Astrocyte of the spinal cord (primary cell): ENCODE results near the gene PROB1.
"Not testable (repeated sequence)": the region's sequence is repeated elsewhere in the genome, so short reads cannot be mapped to it uniquely, and the experiment has no call there.

ENCODE experiments used
- DNase-seq: peaks from one replicate; pipeline ENCODE4 v3.0.0; 2011; ENCODE audit warnings: low read depth, low spot score
- H3K4me3 ChIP-seq: 2 replicates; pipeline ENCODE4 v1.5.1; 2011; ENCODE audit warnings: low read depth, mild to moderate bottlenecking, low read length, moderate library complexity
- in situ Hi-C: cut with HindIII; loops from 2 replicates; pipeline ENCODE4 v1.10.0; 2017; ENCODE audit warnings: low sequenced_read_pairs
- TF ChIP-seq, protein P1 (sequence below): IDR thresholded peaks from 2 replicates; pipeline ENCODE4 v1.5.1; 2012; ENCODE audit warnings: low read depth, mild to moderate bottlenecking, low read length, inconsistent platforms

The PROB1 gene

DNA sequence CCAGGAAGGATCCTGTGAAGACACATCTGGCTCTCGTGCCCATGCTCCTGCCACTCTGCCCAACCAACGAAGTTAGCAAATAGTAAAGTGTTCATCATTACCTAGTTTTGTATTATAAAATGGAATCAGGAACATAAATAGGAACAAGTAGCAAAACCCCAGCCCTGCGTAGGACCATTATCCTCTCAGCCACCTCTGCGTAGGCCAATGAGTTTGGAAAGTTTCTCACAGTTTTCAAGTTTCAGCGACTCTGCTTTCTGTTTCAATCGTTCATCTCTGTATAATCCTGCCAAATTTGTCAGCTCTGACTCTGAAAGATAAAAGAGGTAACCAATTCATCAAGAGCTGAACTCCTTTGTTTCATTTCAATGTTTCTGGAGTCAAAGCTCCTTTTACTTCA is 19.1 kb upstream of the PROB1 start:
- no peak overlapping the region for H3K4me3 ChIP-seq
- no peak for DNase-seq
- TF ChIP-seq, protein P1, sequence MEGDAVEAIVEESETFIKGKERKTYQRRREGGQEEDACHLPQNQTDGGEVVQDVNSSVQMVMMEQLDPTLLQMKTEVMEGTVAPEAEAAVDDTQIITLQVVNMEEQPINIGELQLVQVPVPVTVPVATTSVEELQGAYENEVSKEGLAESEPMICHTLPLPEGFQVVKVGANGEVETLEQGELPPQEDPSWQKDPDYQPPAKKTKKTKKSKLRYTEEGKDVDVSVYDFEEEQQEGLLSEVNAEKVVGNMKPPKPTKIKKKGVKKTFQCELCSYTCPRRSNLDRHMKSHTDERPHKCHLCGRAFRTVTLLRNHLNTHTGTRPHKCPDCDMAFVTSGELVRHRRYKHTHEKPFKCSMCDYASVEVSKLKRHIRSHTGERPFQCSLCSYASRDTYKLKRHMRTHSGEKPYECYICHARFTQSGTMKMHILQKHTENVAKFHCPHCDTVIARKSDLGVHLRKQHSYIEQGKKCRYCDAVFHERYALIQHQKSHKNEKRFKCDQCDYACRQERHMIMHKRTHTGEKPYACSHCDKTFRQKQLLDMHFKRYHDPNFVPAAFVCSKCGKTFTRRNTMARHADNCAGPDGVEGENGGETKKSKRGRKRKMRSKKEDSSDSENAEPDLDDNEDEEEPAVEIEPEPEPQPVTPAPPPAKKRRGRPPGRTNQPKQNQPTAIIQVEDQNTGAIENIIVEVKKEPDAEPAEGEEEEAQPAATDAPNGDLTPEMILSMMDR = no peak
- in situ Hi-C loops = loop anchor here (25.0 kb wide), 1 partner anchor 98 kb away; no protein-coding TSS in a partner anchor

DNA sequence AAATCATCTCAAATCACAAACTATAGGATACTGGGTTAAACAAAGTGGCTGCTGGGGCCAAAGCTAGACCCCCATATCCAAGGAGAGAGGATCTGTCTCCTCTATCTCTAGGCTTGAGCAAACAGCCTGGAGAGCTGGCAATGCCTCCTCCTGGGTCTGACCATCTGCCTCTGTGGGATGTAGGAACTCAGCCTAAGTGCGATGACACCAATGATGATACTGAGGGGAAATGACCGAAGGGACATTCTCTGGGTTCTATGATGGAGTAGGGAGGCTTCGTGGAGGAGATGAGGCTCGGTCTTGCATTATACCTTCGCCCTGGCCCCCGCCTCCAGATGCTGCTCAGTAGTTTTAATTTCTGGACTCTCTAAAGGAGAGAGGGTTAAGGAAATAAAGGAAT is 18.2 kb upstream of the PROB1 start:
- no peak overlapping the region for H3K4me3 ChIP-seq
- in situ Hi-C loops = loop anchor here (25.0 kb wide), 1 partner anchor 99 kb away; no protein-coding TSS in a partner anchor
- no peak for DNase-seq
- TF ChIP-seq, protein P1 = no peak

DNA sequence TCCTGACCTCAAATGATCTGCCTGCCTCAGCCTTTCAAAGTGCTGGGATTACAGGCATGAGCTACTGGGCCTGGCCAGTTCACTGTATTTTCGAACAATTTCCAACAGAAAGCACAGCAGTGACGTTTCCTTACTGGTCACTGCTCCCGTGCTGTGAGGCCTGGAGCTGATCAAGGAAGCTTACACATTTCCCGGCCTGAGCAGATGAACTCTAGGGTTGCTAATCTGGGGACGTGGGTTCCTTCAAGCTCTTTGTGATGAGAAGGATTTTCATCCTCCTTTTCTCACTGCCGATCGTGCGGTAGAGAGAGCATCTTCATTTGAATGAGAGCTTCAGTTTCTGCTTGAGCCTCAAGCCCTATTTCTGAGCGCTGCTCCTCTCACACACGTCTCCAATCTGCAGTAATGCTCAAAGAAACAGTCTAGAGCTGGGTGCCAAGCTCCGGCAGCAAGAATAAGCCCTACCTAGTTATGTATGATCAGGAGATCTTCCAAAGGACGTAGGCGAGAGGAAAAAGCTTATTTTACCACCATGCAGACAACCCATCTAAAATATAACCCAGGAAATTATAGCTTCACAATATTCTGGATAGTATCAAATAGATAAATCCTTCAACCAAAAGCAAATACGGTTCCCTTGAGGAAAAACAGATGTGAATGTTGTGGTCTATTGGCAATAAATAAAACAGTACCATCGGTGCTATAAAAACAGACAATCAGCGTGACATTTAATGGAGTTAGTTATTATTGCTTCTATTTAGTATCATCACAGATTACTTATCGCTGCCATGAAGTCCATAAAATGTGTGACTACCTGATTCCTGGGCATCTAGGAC is 16.3 kb upstream of the PROB1 start:
- TF ChIP-seq, protein P1 = no peak
- no peak for DNase-seq
- H3K4me3 ChIP-seq = no peak overlapping the region
- in situ Hi-C loops = loop anchor here (25.0 kb wide), 1 partner anchor 101 kb away; no protein-coding TSS in a partner anchor

DNA sequence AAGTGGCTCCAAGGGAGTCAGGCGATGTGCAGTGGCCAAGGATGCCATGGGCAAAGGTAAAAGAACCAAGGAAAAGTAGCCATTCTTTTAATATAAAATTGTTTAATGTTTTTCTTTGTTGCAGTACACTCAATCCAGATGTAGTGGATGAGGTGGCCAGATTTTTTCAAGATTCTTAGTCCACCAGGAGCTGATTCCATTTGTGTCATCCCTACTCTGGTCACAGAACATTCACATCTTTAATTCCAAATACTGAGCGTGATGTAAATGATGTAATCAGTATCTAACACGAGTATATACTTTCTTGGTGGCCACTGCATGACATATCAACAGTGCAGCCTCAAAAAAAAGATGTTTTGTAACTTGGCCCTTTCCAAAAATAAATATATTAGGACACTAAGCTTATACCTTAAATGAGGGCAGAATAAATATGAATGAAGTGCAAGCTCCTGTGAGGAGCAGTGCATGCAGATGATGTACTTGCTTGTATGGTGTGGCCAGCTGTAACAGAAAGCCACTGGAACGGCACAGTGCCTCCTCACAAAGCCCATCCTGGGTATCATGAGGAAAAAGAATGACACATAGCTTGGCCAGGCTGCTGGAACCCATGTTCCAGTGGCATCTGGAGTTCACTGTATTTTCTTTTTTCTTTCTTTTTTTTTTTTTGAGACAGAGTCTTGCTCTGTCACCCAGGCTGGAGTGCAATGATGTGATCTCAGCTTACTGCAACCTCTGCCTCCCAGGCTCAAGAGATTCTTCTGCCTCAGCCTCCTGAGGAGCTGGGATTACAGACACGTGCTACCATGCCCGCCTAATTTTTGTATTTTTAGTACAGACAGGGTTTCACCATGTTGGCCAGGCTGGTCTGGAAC is 15.5 kb upstream of the PROB1 start:
- in situ Hi-C loops = loop anchor here (25.0 kb wide), 1 partner anchor 102 kb away; no protein-coding TSS in a partner anchor

DNA sequence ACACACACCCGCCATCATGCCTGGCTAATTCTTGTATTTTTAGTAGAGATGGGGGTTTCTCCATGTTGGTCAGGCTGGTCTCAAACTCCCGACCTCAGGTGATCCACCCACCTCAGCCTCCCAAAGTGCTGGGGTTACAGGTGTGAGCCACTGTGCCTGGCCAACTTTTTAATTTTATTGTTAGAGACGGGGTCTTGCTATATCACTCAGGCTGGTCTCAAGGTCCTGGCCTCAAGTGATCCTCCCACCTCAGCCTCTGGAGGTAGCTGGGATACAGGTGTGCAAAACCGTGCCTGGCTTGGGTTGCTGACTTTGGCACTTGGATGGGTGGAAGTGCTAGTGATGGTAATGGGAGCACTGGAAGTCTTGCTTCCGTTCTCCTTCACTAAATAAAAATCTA is 14.2 kb upstream of the PROB1 start:
- in situ Hi-C loops = loop anchor here (25.0 kb wide), 1 partner anchor 103 kb away; no protein-coding TSS in a partner anchor
- not testable (repeated sequence) for DNase-seq, H3K4me3 ChIP-seq

More for the DNA sequence above, 15.5 kb upstream of the PROB1 start:
- DNase-seq = no peak
- no peak overlapping the region for H3K4me3 ChIP-seq
- TF ChIP-seq, protein P1 = no peak

DNA sequence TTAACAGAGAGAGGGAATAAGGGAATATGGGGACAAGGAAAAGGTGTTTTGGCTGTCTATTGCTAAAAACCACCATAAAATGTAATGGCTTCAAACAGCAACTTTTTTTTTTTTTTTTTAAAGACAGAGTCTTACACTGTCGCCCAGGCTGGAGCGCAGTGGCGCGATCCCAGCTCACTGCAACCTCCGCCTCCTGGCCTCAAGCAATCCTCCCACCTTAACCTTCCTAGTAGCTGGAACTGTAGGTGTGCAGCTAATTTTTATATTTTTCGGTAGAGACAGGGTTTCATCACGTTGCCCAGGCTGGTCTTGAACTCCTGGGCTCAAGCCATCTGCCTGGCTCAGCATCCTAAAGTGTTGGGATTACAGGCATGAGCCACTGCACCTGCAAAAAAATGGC is 13.3 kb upstream of the PROB1 start:
- no peak for DNase-seq
- in situ Hi-C loops = loop anchor here (25.0 kb wide), 1 partner anchor 104 kb away; no protein-coding TSS in a partner anchor
- H3K4me3 ChIP-seq = no peak overlapping the region

More for the DNA sequence above, 13.3 kb upstream of the PROB1 start:
- TF ChIP-seq, protein P1 = no peak
